Heart right ventricle (tissue), 16 donors: ENCODE results near the gene LRRTM2. TPM values are rescaled to one million over a fixed set of nuclear protein-coding genes. Genes with fewer than 3 reads are reported as not detected.

ENCODE experiments used
- ATAC-seq, 8 donors: fragments of 200-7000 bp; cut with Tn5 transposase; one replicate each; pipeline ENCODE4 v1.9.1; 2020; ENCODE audit warnings: mild to moderate bottlenecking in 8 of 8, moderate library complexity in 8 of 8, moderate number of reproducible peaks in 1 of 8
- DNase-seq, 2 donors: peaks; one replicate each; pipeline ENCODE4 v3.0.0-alpha.2; 2020
- H3K27ac ChIP-seq, 10 donors: fragments of 200-600 bp; sonication (generic) in 2 of 10; one replicate each; pipeline versions ENCODE4 v1.5.0 to v1.8.0; 2020 to 2022; ENCODE audit warnings: mild to moderate bottlenecking in 3 of 10
- H3K27me3 ChIP-seq, 7 donors: fragments of 200-600 bp; one replicate each; pipeline ENCODE4 v1.8.0; 2021 to 2022; ENCODE audit warnings: mild to moderate bottlenecking in 2 of 7
- H3K36me3 ChIP-seq, 9 donors: fragments of 200-600 bp; sonication (generic) in 1 of 9; one replicate each; pipeline versions ENCODE4 v1.5.0 to v1.8.0; 2020 to 2022; ENCODE audit warnings: mild to moderate bottlenecking in 2 of 9
- H3K4me1 ChIP-seq, 9 donors: fragments of 200-600 bp; sonication (generic) in 1 of 9; one replicate each; pipeline versions ENCODE4 v1.5.0 to v1.8.0; 2020 to 2022; ENCODE audit warnings: mild to moderate bottlenecking in 4 of 9
- H3K4me3 ChIP-seq, 10 donors: fragments of 200-600 bp; sonication (generic) in 2 of 10; one replicate each; pipeline versions ENCODE4 v1.5.0 to v1.8.0; 2020 to 2022; ENCODE audit warnings: mild to moderate bottlenecking in 7 of 10, moderate library complexity in 2 of 10
- H3K9me3 ChIP-seq, 11 donors: fragments of 200-600 bp in 10 of 11; sonication (generic) in 2 of 11; one replicate each; pipeline versions ENCODE4 v1.5.0 to v1.8.0; 2013 to 2022; ENCODE audit warnings: mild to moderate bottlenecking in 2 of 11, control low read depth in 1 of 11, moderate library complexity in 1 of 11
- CTCF ChIP-seq, 9 donors: fragments of 200-600 bp; sonication (generic) in 2 of 9; IDR thresholded peaks; one replicate each; pipeline versions ENCODE4 v1.5.0 to v1.8.0; 2021 to 2022; ENCODE audit warnings: antibody characterized with exemption in 9 of 9, mild to moderate bottlenecking in 5 of 9, moderate library complexity in 1 of 9
- WGBS, 2 donors: extraction: QIAGEN DNeasy Blood & Tissue Kit; methylation state at CpG; one replicate each; pipeline ENCODE4 v1.1.7; 2013; ENCODE audit warnings: inconsistent platforms in 1 of 2; 5-methylcytosine and 5-hydroxymethylcytosine counted together
- intact Hi-C, 10 donors: fragments of 100-400 bp; cut with DNase I; formaldehyde crosslinking; loops; one replicate each; pipeline versions ENCODE4 v1.11.1 to v1.14.2; 2022
- polyA plus RNA-seq, 2 donors: library from polyadenylated mRNA; stranded (reverse); fragments of 200-250 nt; gene quantifications; one replicate each; pipeline ENCODE4 v1.2.3, GENCODE V29; 2013
- total RNA-seq, 10 donors: library from RNA; stranded (reverse); fragmentation: NEBNext Ultra II Directional in 3 of 10; extraction: Animal tissue kit (Norgen Biotek cat#: 25700) in 3 of 10; gene quantifications; one replicate each; pipeline versions ENCODE4 v1.2.1 to v1.2.4, GENCODE V29; 2021 to 2023
- donor health status: Arrhythmogenic right ventricular cardiomyopathy.
- donor health status: ischemic (EF 13 %, LVEDD 7.1; RV severe dilation, severe dysfunction).
- donor health status: healthy with polysubstance abuse.
- donor health status: DM: no; HTN: yes; CAD: no.
- donor health status: DM: no; HTN: no; CAD: no.
- donor health status: ischemic (EF 25% LVEDD 6.9; RV normal size, moderate dysfunction).
- donor health status: ischemic (EF 25% LVEDD 5.7; RV mildly dilated, moderate dysfunction).
- donor health status: healthy.
- donor health status: DM: yes; HTN: yes; CAD: no.
- donor health status: Ischemic cardiomyopathy.
- donor health status: ischemic (EF 35%, LVEDD 5.7; RV mildly dilated, moderate dysfunction).
- donor health status: nonischemic (EF 11% LVEDD 7.7; RV severe dilation, severe dysfunction).
- donor health status: DM: yes; HTN: yes; CAD: no.
- donor health status: PGD.
- donor health status: ischemic (EF 29% LVEDD 5.4; RV normal size, mild dysfunction).
- donor health status: nonischemic (EF 23%, LVEDD 6.1; RV moderate dilation, normal function).

LRRTM2 gene
- total and polyA plus RNA-seq, 12 donors = 0.04 to 0.49 (median 0.09) TPM; not detected in 6

GRCh38 chr5:138829341-138829740 lies 45.8 kb downstream of the LRRTM2 start:
- Histone ChIP-seq H3K4me1 (peaks cover 1 to 51% (median 19%) of the 10 kb centered on the region in 9 donors), H3K9me3 (no peaks in the 10 kb centered on the region), H3K36me3 (peaks cover 0 to 68% (median 16%) of the 10 kb centered on the region in 9 donors), H3K27me3 (no peaks in the 10 kb centered on the region), H3K4me3 (no peak overlapping the region), H3K27ac (no peak overlapping the region)
- intact Hi-C loops = loop anchor here in 2 of 10 donors (10.0 kb wide), 1 partner anchor 435 kb away; no protein-coding TSS in a partner anchor
- no peak for TF ChIP-seq CTCF (IDR thresholded peaks at IDR 0.05)
- no peak for ATAC-seq
- no peak for DNase-seq
- WGBS, 2 donors = 97 to 98% methylated on average over 3 of the region's 3 CpGs

GRCh38 chr5:138828556-138828955 lies 46.6 kb downstream of the LRRTM2 start:
- H3K9me3 ChIP-seq = no peaks in the 10 kb centered on the region
- TF ChIP-seq CTCF (IDR thresholded peaks at IDR 0.05) = no peak
- no peak for DNase-seq
- 73 to 86% methylated on average over 4 of the region's 4 CpGs for WGBS, 2 donors
- intact Hi-C loops = loop anchor here in 2 of 10 donors (10.0 kb wide), 1 partner anchor 436 kb away; no protein-coding TSS in a partner anchor
- H3K27ac ChIP-seq = no peak overlapping the region
- no peaks in the 10 kb centered on the region for H3K27me3 ChIP-seq
- peaks cover 4 to 48% (median 21%) of the 10 kb centered on the region in 9 donors for H3K4me1 ChIP-seq
- H3K4me3 ChIP-seq = no peak overlapping the region
- peaks cover 0 to 71% (median 16%) of the 10 kb centered on the region in 9 donors for H3K36me3 ChIP-seq
- ATAC-seq = no peak

GRCh38 chr5:138824924-138825863 lies 49.9 kb downstream of the LRRTM2 start:
- H3K36me3 ChIP-seq = peaks cover 0 to 63% (median 16%) of the 10 kb centered on the region in 9 donors
- peaks cover 4 to 55% (median 41%) of the 10 kb centered on the region in 9 donors for H3K4me1 ChIP-seq
- no peaks in the 10 kb centered on the region for H3K27me3 ChIP-seq
- peak in 6 of 8 donors; percentile 34 to 61 (median 52) for ATAC-seq
- peak overlapping the region in 2 of 10 donors; percentile 30 to 50 for H3K27ac ChIP-seq
- peak in 1 of 2 donors; percentile 32 for DNase-seq
- H3K9me3 ChIP-seq = no peaks in the 10 kb centered on the region
- intact Hi-C loops = loop anchor here in 3 of 10 donors (5.0 to 10.0 kb wide), 2 partner anchors 372 to 440 kb away; partner anchors contain the start of gene SIL1 (in 1 of the 3)
- peak; percentile 32 to 74 (median 65) for TF ChIP-seq CTCF (IDR thresholded peaks at IDR 0.05)
- WGBS, 2 donors = 49% methylated on average over 5 of the region's 5 CpGs
- H3K4me3 ChIP-seq = no peak overlapping the region

GRCh38 chr5:138824516-138824915 lies 50.6 kb downstream of the LRRTM2 start:
- Histone ChIP-seq H3K36me3 (peaks cover 0 to 58% (median 16%) of the 10 kb centered on the region in 9 donors), H3K4me3 (no peak overlapping the region), H3K27me3 (no peaks in the 10 kb centered on the region), H3K4me1 (peaks cover 4 to 61% (median 41%) of the 10 kb centered on the region in 9 donors), H3K27ac (peak overlapping the region in 3 of 10 donors; percentile 9 to 50 (median 30)), H3K9me3 (no peaks in the 10 kb centered on the region)
- intact Hi-C loops = loop anchor here in 3 of 10 donors (5.0 to 10.0 kb wide), 2 partner anchors 373 to 440 kb away; partner anchors contain the start of gene SIL1 (in 1 of the 3)
- DNase-seq = no peak
- WGBS, 2 donors = 58 to 61% methylated on average over 7 of the region's 7 CpGs
- ATAC-seq = peak; percentile 28 to 67 (median 60)
- TF ChIP-seq CTCF (IDR thresholded peaks at IDR 0.05) = no peak
